Retinal pigment epithelial cell (primary cell): ENCODE data around the gene GLRX.

Source experiments
- DNase-seq: peaks from one replicate; pipeline ENCODE4 v3.0.0-alpha.2; 2010; ENCODE audit warnings: low read depth
- H3K4me3 ChIP-seq: 2 replicates; pipeline ENCODE4 v1.5.1; 2011; ENCODE audit warnings: mild to moderate bottlenecking, low read length, control low read depth, moderate library complexity
- CTCF ChIP-seq: conservative IDR thresholded peaks from 2 replicates; pipeline ENCODE4 v1.5.1; 2011; ENCODE audit warnings: low read depth, low read length, control low read depth, inconsistent platforms

GLRX gene

GRCh38 chr5:95803271-95804148 is 19.0 kb downstream of the GLRX start:
- H3K4me3 ChIP-seq = no peak overlapping the region
- TF ChIP-seq CTCF = no peak
- no peak for DNase-seq

DNA sequence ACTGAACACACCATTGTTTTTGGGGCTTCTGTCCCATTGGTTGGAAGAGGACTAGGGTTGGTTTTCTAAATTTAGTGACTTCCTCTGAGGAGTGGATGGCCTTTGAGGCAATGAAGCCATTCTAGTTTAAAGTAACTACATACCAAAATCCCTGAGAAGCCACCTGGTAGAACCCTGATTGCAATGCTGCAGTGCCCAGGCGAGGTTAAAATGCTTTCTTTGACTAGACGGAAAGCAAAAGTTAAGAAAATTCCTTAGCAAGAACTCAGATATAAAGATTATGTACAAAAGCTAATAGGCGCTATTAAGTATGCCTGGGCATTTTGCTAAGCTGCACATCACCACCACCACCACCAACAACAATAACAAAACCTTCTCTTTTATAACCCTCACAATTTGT is 20.6 kb downstream of the GLRX start:
- no peak for DNase-seq
- no peak for TF ChIP-seq CTCF
- H3K4me3 ChIP-seq = no peak overlapping the region

GRCh38 chr5:95801532-95801931 is 21.0 kb downstream of the GLRX start:
- no peak for DNase-seq
- no peak for TF ChIP-seq CTCF
- H3K4me3 ChIP-seq = no peak overlapping the region

- H3K4me3 ChIP-seq = no peak overlapping the region
- no peak for TF ChIP-seq CTCF
- no peak for DNase-seq
Observed at GRCh38 chr5:95800553-95800952, 22.0 kb downstream of the GLRX start.

DNA sequence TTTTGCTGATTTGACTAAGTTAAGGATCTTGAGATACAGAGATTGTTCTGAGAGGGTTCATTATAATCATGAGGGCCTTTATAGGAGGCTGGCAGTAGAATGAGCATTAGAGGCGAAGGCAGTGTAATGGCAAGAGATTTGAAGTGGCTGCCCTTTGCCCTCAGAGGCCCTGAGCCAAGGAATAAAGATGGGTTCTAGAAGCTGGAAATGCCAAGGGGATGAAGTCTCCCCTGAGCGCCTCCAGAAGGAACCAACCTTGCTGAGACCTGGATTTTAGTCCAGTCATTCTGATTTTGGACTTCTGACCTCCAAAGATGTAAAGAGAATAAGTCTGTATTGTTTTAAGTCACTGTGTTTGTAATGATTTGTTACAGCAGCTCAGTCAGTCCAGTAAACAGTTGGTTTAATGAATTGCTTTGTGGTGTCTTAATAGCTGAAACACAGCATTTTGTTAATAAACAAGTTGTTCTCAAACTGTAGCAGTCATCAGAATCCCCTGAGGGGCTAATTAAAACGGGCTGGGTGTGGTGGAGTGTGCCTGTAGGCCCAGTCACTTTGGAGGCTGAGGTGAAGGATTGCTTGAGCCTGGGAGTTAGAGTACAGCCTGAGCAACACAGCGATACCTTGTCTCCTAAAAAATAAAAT is 23.2 kb downstream of the GLRX start:
- TF ChIP-seq CTCF = no peak
- no peak for DNase-seq
- H3K4me3 ChIP-seq = no peak overlapping the region

GRCh38 chr5:95798545-95798944 is 24.0 kb downstream of the GLRX start:
- no peak for TF ChIP-seq CTCF
- DNase-seq = no peak
- no peak overlapping the region for H3K4me3 ChIP-seq

GRCh38 chr5:95798048-95798447 is 24.5 kb downstream of the GLRX start:
- H3K4me3 ChIP-seq = no peak overlapping the region
- no peak for DNase-seq
- no peak for TF ChIP-seq CTCF
